GM23338 (cell line): ENCODE results near the gene TMIE. TPM values are rescaled to one million over a fixed set of nuclear protein-coding genes. Genes with fewer than 3 reads are reported as not detected.

Source experiments
- ATAC-seq: fragments of 200-7000 bp; cut with Tn5 transposase; 3 replicates; pipeline ENCODE4 v1.9.1; 2020
- DNase-seq: peaks from one replicate; pipeline ENCODE4 v3.0.0-alpha.2; 2015; ENCODE audit warnings: low spot score
- H2AFZ ChIP-seq: fragments of 200-600 bp; sonication (generic); 2 replicates; pipeline ENCODE4 v1.8.0; 2016; ENCODE audit warnings: antibody characterized with exemption, mild to moderate bottlenecking, moderate library complexity
- H3F3A ChIP-seq: fragments of 200-600 bp; sonication (generic); replicated peaks from 2 replicates; pipeline ENCODE4 v1.8.0; 2017; ENCODE audit warnings: antibody characterized with exemption, mixed run types, low read depth
- H3K27ac ChIP-seq: fragments of 200-600 bp; sonication (generic); 2 replicates; pipeline ENCODE4 v1.6.1; 2016; ENCODE audit warnings: low read depth
- H3K27me3 ChIP-seq: fragments of 200-600 bp; sonication (generic); 2 replicates; pipeline ENCODE4 v1.8.0; 2016; ENCODE audit warnings: mild to moderate bottlenecking, mixed run types, moderate library complexity; ENCODE audit not compliant: insufficient read depth
- H3K36me3 ChIP-seq: fragments of 200-600 bp; sonication (generic); 2 replicates; pipeline ENCODE4 v1.8.0; 2016; ENCODE audit warnings: mild to moderate bottlenecking; ENCODE audit not compliant: insufficient read depth
- H3K4me1 ChIP-seq: fragments of 200-600 bp; sonication (generic); 2 replicates; pipeline ENCODE4 v1.8.0; 2016; ENCODE audit warnings: mild to moderate bottlenecking, moderate library complexity; ENCODE audit not compliant: insufficient read depth
- H3K4me2 ChIP-seq: fragments of 200-600 bp; sonication (generic); 2 replicates; pipeline ENCODE4 v1.7.1; 2017; ENCODE audit warnings: mixed run types
- H3K4me3 ChIP-seq: fragments of 200-600 bp; sonication (generic); 2 replicates; pipeline ENCODE4 v1.6.1; 2016; ENCODE audit warnings: mixed run types
- H3K79me2 ChIP-seq: fragments of 200-600 bp; sonication (generic); replicated peaks from 2 replicates; pipeline ENCODE4 v1.8.0; 2017; ENCODE audit warnings: mild to moderate bottlenecking; ENCODE audit not compliant: insufficient read depth
- H3K9me2 ChIP-seq: fragments of 200-600 bp; sonication (generic); 2 replicates; pipeline ENCODE4 v1.8.0; 2017; ENCODE audit not compliant: insufficient read depth
- H4K20me1 ChIP-seq: fragments of 200-600 bp; sonication (generic); replicated peaks from 2 replicates; pipeline ENCODE4 v1.8.0; 2017; ENCODE audit warnings: mild to moderate bottlenecking; ENCODE audit not compliant: insufficient read depth
- H3K27ac Mint-ChIP-seq: 2 replicates; pipeline ENCODE4 v1.8.0; 2020; ENCODE audit warnings: inconsistent platforms, mild to moderate bottlenecking, moderate library complexity, mixed read lengths
- H3K27me3 Mint-ChIP-seq: 3 replicates; pipeline ENCODE4 v1.8.0; 2022; ENCODE audit warnings: low read depth, mild to moderate bottlenecking, moderate library complexity, mixed read lengths, inconsistent platforms; ENCODE audit not compliant: insufficient read depth, poor library complexity
- H3K36me3 Mint-ChIP-seq: 3 replicates; pipeline ENCODE4 v1.8.0; 2021; ENCODE audit warnings: low read depth, mild to moderate bottlenecking, inconsistent platforms, moderate library complexity, mixed read lengths
- H3K4me1 Mint-ChIP-seq: 3 replicates; pipeline ENCODE4 v1.8.0; 2020; ENCODE audit warnings: mild to moderate bottlenecking, inconsistent platforms, mixed read lengths
- H3K4me3 Mint-ChIP-seq: 3 replicates; pipeline ENCODE4 v1.8.0; 2021; ENCODE audit warnings: moderate library complexity, mild to moderate bottlenecking, inconsistent platforms, mixed read lengths
- H3K9me3 Mint-ChIP-seq: 3 replicates; pipeline ENCODE4 v1.8.0; 2020; ENCODE audit warnings: moderate library complexity, mild to moderate bottlenecking, inconsistent platforms, mixed read lengths
- CREB1 ChIP-seq: fragments of 250-450 bp; sonication (Bioruptor Pico); IDR thresholded peaks from 2 replicates; pipeline ENCODE4 v1.5.0; 2020; ENCODE audit warnings: low read depth, mild to moderate bottlenecking, moderate library complexity
- EZH2 ChIP-seq: fragments of 200-600 bp; sonication (generic); IDR thresholded peaks from one replicate; pipeline ENCODE4 v1.8.0; 2017; ENCODE audit warnings: antibody characterized with exemption, mild to moderate bottlenecking, low read depth; ENCODE audit not compliant: unreplicated experiment
- EZH2phosphoT487 ChIP-seq: fragments of 200-600 bp; sonication (generic); IDR thresholded peaks from one replicate; pipeline ENCODE4 v1.8.1; 2018; ENCODE audit warnings: antibody characterized with exemption; ENCODE audit not compliant: unreplicated experiment
- JUNB ChIP-seq: IDR thresholded peaks from one replicate; pipeline ENCODE4 v1.6.1; 2016; ENCODE audit warnings: antibody characterized with exemption; ENCODE audit not compliant: unreplicated experiment
- NANOG ChIP-seq: IDR thresholded peaks from 2 replicates; pipeline ENCODE4 v1.6.1; 2016; ENCODE audit warnings: antibody characterized with exemption, borderline replicate concordance
- POLR2AphosphoS5 ChIP-seq: IDR thresholded peaks from 2 replicates; pipeline ENCODE4 v1.6.1; 2016; ENCODE audit warnings: antibody characterized with exemption, low read depth
- STAT1 ChIP-seq: IDR thresholded peaks from one replicate; pipeline ENCODE4 v1.6.1; 2016; ENCODE audit warnings: antibody characterized with exemption; ENCODE audit not compliant: unreplicated experiment
- ZNF114 ChIP-seq: fragments of 250-450 bp; sonication (Bioruptor Pico); IDR thresholded peaks from 2 replicates; pipeline ENCODE4 v1.5.0; 2020; ENCODE audit warnings: mild to moderate bottlenecking, moderate library complexity
- ZNF331 ChIP-seq: fragments of 250-450 bp; sonication (Bioruptor Pico); IDR thresholded peaks from 2 replicates; pipeline ENCODE4 v1.5.0; 2020; ENCODE audit warnings: low read depth, mild to moderate bottlenecking, moderate library complexity
- polyA plus RNA-seq: library from polyadenylated mRNA; unstranded; fragments of >200 nt; fragmentation: Nextera tagmentation; extraction: Ambion mirVana; gene quantifications from 2 replicates; pipeline ENCODE4 v1.2.1, GENCODE V29; 2016
- total RNA-seq: library from RNA; depleted of rRNA; stranded (reverse); fragments of >200 nt; shearing (Covaris generic); gene quantifications from 2 replicates; pipeline ENCODE4 v1.2.3, GENCODE V29; 2014
- TF ChIP-seq, protein P1 (sequence below): IDR thresholded peaks from one replicate; pipeline ENCODE4 v1.6.1; 2018; ENCODE audit warnings: antibody characterized with exemption; ENCODE audit not compliant: unreplicated experiment
- TF ChIP-seq, protein P2 (sequence below): fragments of 250-450 bp; sonication (Bioruptor Pico); IDR thresholded peaks from 2 replicates; pipeline ENCODE4 v1.5.0; 2020; ENCODE audit warnings: mild to moderate bottlenecking, moderate library complexity
- TF ChIP-seq, protein P3 (sequence below), 2 experiments: fragments of 200-600 bp in 1 of 2; sonication (generic) in 1 of 2; conservative IDR thresholded peaks; 2 replicates each; pipeline versions ENCODE4 v1.5.1 to v1.6.1; 2016 to 2017; ENCODE audit warnings: antibody characterized with exemption in 2 of 2, low read depth in 2 of 2, mild to moderate bottlenecking in 2 of 2, moderate library complexity in 1 of 2
- TF ChIP-seq, protein P4 (sequence below): IDR thresholded peaks from 2 replicates; pipeline ENCODE4 v1.6.1; 2016; ENCODE audit warnings: antibody characterized with exemption

Gene TMIE
- total and polyA plus RNA-seq, 2 experiments from 2014 or later, result 0.84 to 1.2 TPM

DNA sequence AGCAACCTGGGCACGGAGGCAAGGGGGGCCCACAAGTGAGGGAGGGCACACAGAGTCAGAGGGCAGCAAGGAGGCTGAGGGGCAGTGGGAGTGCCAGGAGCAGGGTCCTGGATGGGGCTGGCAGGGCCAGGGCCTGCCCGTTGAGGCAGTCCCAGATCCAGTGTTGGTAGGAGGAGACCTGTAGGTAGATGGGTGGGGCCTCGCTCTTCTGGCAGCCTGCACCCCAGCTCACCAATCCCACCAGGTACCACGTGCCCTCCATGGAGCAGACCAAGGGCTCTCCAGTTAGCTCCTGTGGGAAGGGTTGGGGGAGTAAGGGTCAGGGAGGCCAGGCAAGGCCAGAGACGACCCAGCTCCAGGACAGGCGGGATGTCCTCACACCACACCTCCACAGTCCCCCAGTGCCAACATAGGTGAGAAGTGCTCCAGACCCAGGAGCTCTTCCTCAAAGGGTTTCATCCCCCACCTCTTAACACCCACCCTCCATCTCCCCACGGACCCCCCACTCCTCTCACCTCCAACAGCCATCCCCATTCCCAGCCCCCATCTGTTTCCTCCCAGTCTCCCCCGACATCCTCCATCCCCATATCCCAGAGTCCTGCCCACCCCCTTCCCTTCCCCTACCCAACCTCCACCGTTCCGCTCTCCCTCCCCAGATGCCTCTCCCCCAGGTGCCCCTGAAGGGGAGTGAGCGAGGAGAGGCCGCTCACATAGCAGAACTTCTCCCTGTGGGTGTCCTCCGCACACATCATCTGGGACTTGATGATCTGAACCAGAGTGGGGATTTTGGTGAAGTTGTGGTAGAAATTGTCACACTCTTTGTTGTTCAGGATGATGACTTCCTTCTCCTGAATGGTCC, 11.2 kb downstream of the TMIE start:
- Histone ChIP-seq H3K79me2 (no peaks in the 10 kb centered on the region), H3K27me3 (no peaks in the 10 kb centered on the region), H2AFZ (no peak overlapping the region), H3K4me1 (no peaks in the 10 kb centered on the region), H3K27ac (no peak overlapping the region), H3K4me3 (no peak overlapping the region), H3K4me2 (no peak overlapping the region), H4K20me1 (no peaks in the 10 kb centered on the region), H3F3A (no peaks in the 10 kb centered on the region), H3K9me2 (no peaks in the 10 kb centered on the region), H3K36me3 (no peaks in the 10 kb centered on the region)
- TF ChIP-seq, protein P1, sequence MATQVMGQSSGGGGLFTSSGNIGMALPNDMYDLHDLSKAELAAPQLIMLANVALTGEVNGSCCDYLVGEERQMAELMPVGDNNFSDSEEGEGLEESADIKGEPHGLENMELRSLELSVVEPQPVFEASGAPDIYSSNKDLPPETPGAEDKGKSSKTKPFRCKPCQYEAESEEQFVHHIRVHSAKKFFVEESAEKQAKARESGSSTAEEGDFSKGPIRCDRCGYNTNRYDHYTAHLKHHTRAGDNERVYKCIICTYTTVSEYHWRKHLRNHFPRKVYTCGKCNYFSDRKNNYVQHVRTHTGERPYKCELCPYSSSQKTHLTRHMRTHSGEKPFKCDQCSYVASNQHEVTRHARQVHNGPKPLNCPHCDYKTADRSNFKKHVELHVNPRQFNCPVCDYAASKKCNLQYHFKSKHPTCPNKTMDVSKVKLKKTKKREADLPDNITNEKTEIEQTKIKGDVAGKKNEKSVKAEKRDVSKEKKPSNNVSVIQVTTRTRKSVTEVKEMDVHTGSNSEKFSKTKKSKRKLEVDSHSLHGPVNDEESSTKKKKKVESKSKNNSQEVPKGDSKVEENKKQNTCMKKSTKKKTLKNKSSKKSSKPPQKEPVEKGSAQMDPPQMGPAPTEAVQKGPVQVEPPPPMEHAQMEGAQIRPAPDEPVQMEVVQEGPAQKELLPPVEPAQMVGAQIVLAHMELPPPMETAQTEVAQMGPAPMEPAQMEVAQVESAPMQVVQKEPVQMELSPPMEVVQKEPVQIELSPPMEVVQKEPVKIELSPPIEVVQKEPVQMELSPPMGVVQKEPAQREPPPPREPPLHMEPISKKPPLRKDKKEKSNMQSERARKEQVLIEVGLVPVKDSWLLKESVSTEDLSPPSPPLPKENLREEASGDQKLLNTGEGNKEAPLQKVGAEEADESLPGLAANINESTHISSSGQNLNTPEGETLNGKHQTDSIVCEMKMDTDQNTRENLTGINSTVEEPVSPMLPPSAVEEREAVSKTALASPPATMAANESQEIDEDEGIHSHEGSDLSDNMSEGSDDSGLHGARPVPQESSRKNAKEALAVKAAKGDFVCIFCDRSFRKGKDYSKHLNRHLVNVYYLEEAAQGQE, result no peak
- TF ChIP-seq NANOG (no peak), ZNF331 (CRISPR knock-in tag) (no peak), STAT1 (no peak), EZH2phosphoT487 (no peak), JUNB (no peak), ZNF114 (no peak), CREB1 (no peak), EZH2 (no peak), POLR2AphosphoS5 (no peak)
- TF ChIP-seq, protein P2, sequence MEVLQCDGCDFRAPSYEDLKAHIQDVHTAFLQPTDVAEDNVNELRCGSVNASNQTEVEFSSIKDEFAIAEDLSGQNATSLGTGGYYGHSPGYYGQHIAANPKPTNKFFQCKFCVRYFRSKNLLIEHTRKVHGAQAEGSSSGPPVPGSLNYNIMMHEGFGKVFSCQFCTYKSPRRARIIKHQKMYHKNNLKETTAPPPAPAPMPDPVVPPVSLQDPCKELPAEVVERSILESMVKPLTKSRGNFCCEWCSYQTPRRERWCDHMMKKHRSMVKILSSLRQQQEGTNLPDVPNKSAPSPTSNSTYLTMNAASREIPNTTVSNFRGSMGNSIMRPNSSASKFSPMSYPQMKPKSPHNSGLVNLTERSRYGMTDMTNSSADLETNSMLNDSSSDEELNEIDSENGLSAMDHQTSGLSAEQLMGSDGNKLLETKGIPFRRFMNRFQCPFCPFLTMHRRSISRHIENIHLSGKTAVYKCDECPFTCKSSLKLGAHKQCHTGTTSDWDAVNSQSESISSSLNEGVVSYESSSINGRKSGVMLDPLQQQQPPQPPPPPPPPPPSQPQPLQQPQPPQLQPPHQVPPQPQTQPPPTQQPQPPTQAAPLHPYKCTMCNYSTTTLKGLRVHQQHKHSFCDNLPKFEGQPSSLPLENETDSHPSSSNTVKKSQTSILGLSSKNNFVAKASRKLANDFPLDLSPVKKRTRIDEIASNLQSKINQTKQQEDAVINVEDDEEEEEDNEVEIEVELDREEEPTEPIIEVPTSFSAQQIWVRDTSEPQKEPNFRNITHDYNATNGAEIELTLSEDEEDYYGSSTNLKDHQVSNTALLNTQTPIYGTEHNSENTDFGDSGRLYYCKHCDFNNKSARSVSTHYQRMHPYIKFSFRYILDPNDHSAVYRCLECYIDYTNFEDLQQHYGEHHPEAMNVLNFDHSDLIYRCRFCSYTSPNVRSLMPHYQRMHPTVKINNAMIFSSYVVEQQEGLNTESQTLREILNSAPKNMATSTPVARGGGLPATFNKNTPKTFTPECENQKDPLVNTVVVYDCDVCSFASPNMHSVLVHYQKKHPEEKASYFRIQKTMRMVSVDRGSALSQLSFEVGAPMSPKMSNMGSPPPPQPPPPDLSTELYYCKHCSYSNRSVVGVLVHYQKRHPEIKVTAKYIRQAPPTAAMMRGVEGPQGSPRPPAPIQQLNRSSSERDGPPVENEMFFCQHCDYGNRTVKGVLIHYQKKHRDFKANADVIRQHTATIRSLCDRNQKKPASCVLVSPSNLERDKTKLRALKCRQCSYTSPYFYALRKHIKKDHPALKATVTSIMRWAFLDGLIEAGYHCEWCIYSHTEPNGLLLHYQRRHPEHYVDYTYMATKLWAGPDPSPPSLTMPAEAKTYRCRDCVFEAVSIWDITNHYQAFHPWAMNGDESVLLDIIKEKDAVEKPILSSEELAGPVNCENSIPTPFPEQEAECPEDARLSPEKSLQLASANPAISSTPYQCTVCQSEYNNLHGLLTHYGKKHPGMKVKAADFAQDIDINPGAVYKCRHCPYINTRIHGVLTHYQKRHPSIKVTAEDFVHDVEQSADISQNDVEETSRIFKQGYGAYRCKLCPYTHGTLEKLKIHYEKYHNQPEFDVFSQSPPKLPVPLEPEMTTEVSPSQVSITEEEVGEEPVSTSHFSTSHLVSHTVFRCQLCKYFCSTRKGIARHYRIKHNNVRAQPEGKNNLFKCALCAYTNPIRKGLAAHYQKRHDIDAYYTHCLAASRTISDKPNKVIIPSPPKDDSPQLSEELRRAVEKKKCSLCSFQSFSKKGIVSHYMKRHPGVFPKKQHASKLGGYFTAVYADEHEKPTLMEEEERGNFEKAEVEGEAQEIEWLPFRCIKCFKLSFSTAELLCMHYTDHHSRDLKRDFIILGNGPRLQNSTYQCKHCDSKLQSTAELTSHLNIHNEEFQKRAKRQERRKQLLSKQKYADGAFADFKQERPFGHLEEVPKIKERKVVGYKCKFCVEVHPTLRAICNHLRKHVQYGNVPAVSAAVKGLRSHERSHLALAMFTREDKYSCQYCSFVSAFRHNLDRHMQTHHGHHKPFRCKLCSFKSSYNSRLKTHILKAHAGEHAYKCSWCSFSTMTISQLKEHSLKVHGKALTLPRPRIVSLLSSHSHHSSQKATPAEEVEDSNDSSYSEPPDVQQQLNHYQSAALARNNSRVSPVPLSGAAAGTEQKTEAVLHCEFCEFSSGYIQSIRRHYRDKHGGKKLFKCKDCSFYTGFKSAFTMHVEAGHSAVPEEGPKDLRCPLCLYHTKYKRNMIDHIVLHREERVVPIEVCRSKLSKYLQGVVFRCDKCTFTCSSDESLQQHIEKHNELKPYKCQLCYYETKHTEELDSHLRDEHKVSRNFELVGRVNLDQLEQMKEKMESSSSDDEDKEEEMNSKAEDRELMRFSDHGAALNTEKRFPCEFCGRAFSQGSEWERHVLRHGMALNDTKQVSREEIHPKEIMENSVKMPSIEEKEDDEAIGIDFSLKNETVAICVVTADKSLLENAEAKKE (CRISPR knock-in tag), result no peak
- TF ChIP-seq, protein P3, sequence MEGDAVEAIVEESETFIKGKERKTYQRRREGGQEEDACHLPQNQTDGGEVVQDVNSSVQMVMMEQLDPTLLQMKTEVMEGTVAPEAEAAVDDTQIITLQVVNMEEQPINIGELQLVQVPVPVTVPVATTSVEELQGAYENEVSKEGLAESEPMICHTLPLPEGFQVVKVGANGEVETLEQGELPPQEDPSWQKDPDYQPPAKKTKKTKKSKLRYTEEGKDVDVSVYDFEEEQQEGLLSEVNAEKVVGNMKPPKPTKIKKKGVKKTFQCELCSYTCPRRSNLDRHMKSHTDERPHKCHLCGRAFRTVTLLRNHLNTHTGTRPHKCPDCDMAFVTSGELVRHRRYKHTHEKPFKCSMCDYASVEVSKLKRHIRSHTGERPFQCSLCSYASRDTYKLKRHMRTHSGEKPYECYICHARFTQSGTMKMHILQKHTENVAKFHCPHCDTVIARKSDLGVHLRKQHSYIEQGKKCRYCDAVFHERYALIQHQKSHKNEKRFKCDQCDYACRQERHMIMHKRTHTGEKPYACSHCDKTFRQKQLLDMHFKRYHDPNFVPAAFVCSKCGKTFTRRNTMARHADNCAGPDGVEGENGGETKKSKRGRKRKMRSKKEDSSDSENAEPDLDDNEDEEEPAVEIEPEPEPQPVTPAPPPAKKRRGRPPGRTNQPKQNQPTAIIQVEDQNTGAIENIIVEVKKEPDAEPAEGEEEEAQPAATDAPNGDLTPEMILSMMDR (conservative IDR thresholded peaks at IDR 0.05; ENCODE audit: low read depth in 2 of 2), result no peak
- TF ChIP-seq, protein P4, sequence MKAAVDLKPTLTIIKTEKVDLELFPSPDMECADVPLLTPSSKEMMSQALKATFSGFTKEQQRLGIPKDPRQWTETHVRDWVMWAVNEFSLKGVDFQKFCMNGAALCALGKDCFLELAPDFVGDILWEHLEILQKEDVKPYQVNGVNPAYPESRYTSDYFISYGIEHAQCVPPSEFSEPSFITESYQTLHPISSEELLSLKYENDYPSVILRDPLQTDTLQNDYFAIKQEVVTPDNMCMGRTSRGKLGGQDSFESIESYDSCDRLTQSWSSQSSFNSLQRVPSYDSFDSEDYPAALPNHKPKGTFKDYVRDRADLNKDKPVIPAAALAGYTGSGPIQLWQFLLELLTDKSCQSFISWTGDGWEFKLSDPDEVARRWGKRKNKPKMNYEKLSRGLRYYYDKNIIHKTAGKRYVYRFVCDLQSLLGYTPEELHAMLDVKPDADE, result no peak
- ATAC-seq (no peak), DNase-seq (no peak)
- Mint-ChIP-seq H3K9me3 (no peaks in the 10 kb centered on the region), H3K36me3 (no peaks in the 10 kb centered on the region), H3K27me3 (peaks cover 2% of the 10 kb centered on the region), H3K27ac (no peak overlapping the region), H3K4me1 (no peaks in the 10 kb centered on the region), H3K4me3 (no peak overlapping the region)
